Measurements from ENCODE around the gene FBXL17. TPM values are rescaled to one million over a fixed set of nuclear protein-coding genes. Genes with fewer than 3 reads are reported as not detected.

Gene FBXL17
- total RNA-seq, 4 donors from 2014 or later, result 14.4 to 22.0 (median 16.6) TPM

- Histone ChIP-seq H3K27ac (replicated peaks in 1 of 4) (peak overlapping the region; percentile 94 to 99 (median 96)), H3K9me3 (no peaks in the 10 kb centered on the region), H3K27me3 (no peaks in the 10 kb centered on the region), H3K4me1 (peaks cover 18 to 31% (median 29%) of the 10 kb centered on the region in 4 donors), H3K4me3 (peak overlapping the region; percentile 71 to 95 (median 79)), H3K36me3 (no peaks in the 10 kb centered on the region)
- no peak for TF ChIP-seq POLR2AphosphoS5 (IDR thresholded peaks at IDR 0.05)
- TF ChIP-seq CTCF (IDR thresholded peaks at IDR 0.05), result no peak
- no peak for TF ChIP-seq POLR2A (IDR thresholded peaks at IDR 0.05; ENCODE audit: low read depth)
- no peak for TF ChIP-seq EP300 (IDR thresholded peaks at IDR 0.05)
- WGBS, result 23% methylated on average over 9 of the region's 9 CpGs
- no peak for DNase-seq (ENCODE audit: extremely low spot score)
- intact Hi-C loops (cut with DNase I), result no loop called here
Measured at GRCh38 chr5:108382784-108383330, 959 bp upstream of the FBXL17 start.

- peak; percentile 93 for DNase-seq (ENCODE audit: extremely low spot score)
Measured at GRCh38 chr5:108381350-108381953, 446 bp downstream of the FBXL17 start.

GRCh38 chr5:108380531-108381349, 1.2 kb downstream of the FBXL17 start:
- H3K9me3 ChIP-seq, result peaks cover 0 to 9% (median 2%) of the 10 kb centered on the region in 4 donors
- no peaks in the 10 kb centered on the region for H3K27me3 ChIP-seq
- DNase-seq (ENCODE audit: extremely low spot score), result no peak
- peak overlapping the region; percentile 71 to 95 (median 79) for H3K4me3 ChIP-seq
- peak overlapping the region; percentile 94 to 99 (median 96) for H3K27ac ChIP-seq (replicated peaks in 1 of 4)
- TF ChIP-seq CTCF (IDR thresholded peaks at IDR 0.05) (no peak), EP300 (IDR thresholded peaks at IDR 0.05) (no peak), POLR2AphosphoS5 (IDR thresholded peaks at IDR 0.05) (no peak), POLR2A (IDR thresholded peaks at IDR 0.05; ENCODE audit: low read depth) (no peak)
- no peaks in the 10 kb centered on the region for H3K36me3 ChIP-seq
- intact Hi-C loops (cut with DNase I), result loop anchor here (2.0 kb wide), 1 partner anchor 120 kb away; no protein-coding TSS in a partner anchor
- 0% methylated on average over 10 of the region's 85 CpGs for WGBS
- H3K4me1 ChIP-seq, result peaks cover 18 to 31% (median 29%) of the 10 kb centered on the region in 4 donors

More at GRCh38 chr5:108381350-108381953, 446 bp downstream of the FBXL17 start:
- TF ChIP-seq EP300 (IDR thresholded peaks at IDR 0.05) (no peak), POLR2A (IDR thresholded peaks at IDR 0.05; ENCODE audit: low read depth) (no peak), POLR2AphosphoS5 (IDR thresholded peaks at IDR 0.05) (no peak), CTCF (IDR thresholded peaks at IDR 0.05) (no peak)
- Histone ChIP-seq H3K4me1 (peaks cover 18 to 31% (median 29%) of the 10 kb centered on the region in 4 donors), H3K27ac (replicated peaks in 1 of 4) (peak overlapping the region; percentile 94 to 99 (median 96)), H3K36me3 (no peaks in the 10 kb centered on the region), H3K9me3 (peaks cover 0 to 2% (median 0%) of the 10 kb centered on the region in 4 donors), H3K4me3 (peak overlapping the region; percentile 71 to 95 (median 79)), H3K27me3 (no peaks in the 10 kb centered on the region)
- WGBS, result 0% methylated on average over 19 of the region's 74 CpGs
- intact Hi-C loops (cut with DNase I), result loop anchor here (2.0 kb wide), 1 partner anchor 121 kb away; no protein-coding TSS in a partner anchor

GRCh38 chr5:108379722-108380530, 2.0 kb downstream of the FBXL17 start:
- H3K4me3 ChIP-seq, result peak overlapping the region; percentile 71 to 95 (median 79)
- no peaks in the 10 kb centered on the region for H3K36me3 ChIP-seq
- H3K9me3 ChIP-seq, result peaks cover 0 to 15% (median 10%) of the 10 kb centered on the region in 4 donors
- WGBS, result 15% methylated on average over 8 of the region's 8 CpGs
- TF ChIP-seq POLR2A (IDR thresholded peaks at IDR 0.05; ENCODE audit: low read depth) (no peak), POLR2AphosphoS5 (IDR thresholded peaks at IDR 0.05) (no peak), EP300 (IDR thresholded peaks at IDR 0.05) (no peak), CTCF (IDR thresholded peaks at IDR 0.05) (no peak)
- H3K27ac ChIP-seq (replicated peaks in 1 of 4), result peak overlapping the region; percentile 94 to 99 (median 96)
- DNase-seq (ENCODE audit: extremely low spot score), result no peak
- intact Hi-C loops (cut with DNase I), result loop anchor here (2.0 kb wide), 1 partner anchor 119 kb away; no protein-coding TSS in a partner anchor
- peaks cover 18 to 31% (median 29%) of the 10 kb centered on the region in 4 donors for H3K4me1 ChIP-seq
- H3K27me3 ChIP-seq, result no peaks in the 10 kb centered on the region

All from esophagus muscularis mucosa (tissue), 4 donors.